PFSK-1 (cell line): ENCODE data around the gene RPAP2.

Experiments
- POLR2AphosphoS5 ChIP-seq: IDR thresholded peaks from 2 replicates; pipeline ENCODE4 v1.6.1; 2012; ENCODE audit warnings: low read depth, mild to moderate bottlenecking, control low read depth, low read length, moderate library complexity
- SIN3A ChIP-seq: IDR thresholded peaks from 2 replicates; pipeline ENCODE4 v1.6.1; 2012; ENCODE audit warnings: mild to moderate bottlenecking, low read length, moderate library complexity, borderline replicate concordance; ENCODE audit not compliant: insufficient read depth
- TF ChIP-seq, protein P1 (sequence below), 2 experiments: IDR thresholded peaks; 2 replicates each; pipeline versions ENCODE4 v1.6.1 to v1.8.0; 2011 to 2012; ENCODE audit warnings: low read depth in 2 of 2, low read length in 2 of 2, control low read depth in 1 of 2, inconsistent platforms in 1 of 2, mild to moderate bottlenecking in 1 of 2, moderate library complexity in 1 of 2; ENCODE audit not compliant: insufficient read depth in 1 of 2

DNA sequence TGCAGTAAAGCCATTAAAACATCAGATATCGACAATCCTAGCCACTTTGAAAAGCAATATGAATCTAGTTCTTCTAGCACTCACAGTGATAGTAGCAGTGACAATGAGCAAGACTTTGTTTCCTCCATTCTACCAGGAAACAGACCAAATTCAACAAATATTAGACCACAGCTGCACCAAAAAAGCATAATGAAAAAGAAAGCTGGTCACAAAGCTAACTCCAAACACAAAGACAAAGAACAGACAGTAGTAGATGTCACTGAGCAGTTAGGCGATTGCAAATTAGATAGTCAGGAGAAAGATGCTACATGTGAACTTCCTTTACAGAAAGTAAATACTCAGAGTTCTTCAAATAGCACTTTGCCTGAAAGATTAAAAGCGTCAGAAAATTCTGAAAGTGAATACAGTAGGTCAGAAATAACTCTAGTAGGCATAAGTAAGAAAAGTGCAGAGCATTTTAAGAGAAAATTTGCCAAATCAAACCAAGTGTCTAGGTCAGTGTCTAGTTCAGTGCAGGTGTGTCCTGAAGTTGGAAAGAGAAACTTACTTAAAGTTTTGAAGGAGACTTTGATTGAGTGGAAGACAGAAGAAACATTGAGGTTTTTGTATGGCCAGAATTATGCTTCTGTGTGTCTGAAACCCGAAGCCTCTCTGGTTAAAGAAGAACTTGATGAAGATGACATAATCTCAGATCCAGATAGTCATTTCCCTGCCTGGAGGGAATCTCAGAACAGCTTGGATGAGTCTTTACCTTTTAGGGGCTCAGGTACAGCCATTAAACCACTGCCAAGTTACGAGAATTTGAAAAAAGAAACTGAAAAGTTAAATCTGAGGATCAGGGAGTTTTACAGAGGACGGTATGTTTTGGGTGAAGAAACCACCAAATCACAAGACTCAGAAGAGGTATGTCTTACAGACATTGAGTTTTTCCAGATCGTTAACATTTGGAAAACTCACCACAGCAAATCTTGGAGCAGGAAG is 24.9 kb downstream of the RPAP2 start:
- TF ChIP-seq, protein P1, sequence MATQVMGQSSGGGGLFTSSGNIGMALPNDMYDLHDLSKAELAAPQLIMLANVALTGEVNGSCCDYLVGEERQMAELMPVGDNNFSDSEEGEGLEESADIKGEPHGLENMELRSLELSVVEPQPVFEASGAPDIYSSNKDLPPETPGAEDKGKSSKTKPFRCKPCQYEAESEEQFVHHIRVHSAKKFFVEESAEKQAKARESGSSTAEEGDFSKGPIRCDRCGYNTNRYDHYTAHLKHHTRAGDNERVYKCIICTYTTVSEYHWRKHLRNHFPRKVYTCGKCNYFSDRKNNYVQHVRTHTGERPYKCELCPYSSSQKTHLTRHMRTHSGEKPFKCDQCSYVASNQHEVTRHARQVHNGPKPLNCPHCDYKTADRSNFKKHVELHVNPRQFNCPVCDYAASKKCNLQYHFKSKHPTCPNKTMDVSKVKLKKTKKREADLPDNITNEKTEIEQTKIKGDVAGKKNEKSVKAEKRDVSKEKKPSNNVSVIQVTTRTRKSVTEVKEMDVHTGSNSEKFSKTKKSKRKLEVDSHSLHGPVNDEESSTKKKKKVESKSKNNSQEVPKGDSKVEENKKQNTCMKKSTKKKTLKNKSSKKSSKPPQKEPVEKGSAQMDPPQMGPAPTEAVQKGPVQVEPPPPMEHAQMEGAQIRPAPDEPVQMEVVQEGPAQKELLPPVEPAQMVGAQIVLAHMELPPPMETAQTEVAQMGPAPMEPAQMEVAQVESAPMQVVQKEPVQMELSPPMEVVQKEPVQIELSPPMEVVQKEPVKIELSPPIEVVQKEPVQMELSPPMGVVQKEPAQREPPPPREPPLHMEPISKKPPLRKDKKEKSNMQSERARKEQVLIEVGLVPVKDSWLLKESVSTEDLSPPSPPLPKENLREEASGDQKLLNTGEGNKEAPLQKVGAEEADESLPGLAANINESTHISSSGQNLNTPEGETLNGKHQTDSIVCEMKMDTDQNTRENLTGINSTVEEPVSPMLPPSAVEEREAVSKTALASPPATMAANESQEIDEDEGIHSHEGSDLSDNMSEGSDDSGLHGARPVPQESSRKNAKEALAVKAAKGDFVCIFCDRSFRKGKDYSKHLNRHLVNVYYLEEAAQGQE (IDR thresholded peaks at IDR 0.05; ENCODE audit: insufficient read depth in 1 of 2, low read depth in 2 of 2, low read length in 2 of 2): no peak
- TF ChIP-seq POLR2AphosphoS5: no peak
- no peak for TF ChIP-seq SIN3A
